HG03354 (cell line): ENCODE results near the gene MEG3.

Experiments
- ATAC-seq: cut with Tn5 transposase; IDR thresholded peaks from one replicate; pipeline ENCODE4 v1.9.1; 2021; ENCODE audit warnings: mild to moderate bottlenecking; ENCODE audit not compliant: unreplicated experiment, poor library complexity, severe bottlenecking

Gene MEG3

DNA sequence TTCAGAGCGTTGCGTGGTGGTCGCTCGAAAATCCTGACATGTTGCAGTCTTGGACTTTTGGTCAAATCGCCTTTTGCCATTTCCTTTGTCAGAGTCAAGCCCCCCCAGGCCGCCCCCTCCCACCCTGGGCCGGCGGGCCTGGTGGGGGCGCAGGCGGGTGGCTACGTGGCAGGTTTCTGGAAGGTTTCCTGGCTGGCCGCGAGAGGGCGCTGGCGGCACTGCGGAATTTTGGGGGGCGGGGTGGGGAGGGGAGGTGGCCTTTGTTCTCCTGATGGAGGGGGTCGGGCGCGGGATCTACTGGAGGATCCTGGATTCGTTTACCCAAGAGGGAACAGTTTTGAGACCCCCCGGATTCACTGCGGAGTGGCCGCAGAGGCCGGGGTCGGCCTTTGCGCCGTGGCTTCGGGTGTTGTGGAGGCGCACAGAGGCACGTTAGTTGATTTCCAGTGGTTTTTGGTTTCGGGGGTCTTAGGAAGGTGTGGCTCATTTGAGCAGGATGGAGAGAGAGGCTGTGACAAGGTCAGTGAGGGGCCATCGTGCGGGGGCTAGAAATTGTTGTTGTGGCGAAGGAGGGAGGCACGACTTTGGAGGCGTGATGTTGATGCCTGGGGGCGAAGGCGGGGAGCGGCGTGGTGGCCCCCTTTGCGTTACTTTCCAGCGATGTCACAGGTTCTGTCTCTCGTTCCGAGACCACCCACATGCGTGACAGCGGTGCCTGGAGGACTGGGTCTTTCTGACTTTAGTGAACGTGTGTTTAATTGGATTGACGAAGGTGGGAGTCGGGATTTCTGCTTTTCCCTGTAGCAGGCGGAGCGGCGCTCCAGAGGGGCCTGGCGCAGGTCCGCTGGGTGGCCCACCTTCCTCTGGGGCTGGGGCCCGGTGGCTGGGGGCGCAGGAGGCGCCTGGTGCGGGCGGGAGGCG, 1.4 kb downstream of the MEG3 start:
- no peak for ATAC-seq

GRCh38 chr14:100828031-100828769, 2.3 kb downstream of the MEG3 start:
- ATAC-seq, result no peak

DNA sequence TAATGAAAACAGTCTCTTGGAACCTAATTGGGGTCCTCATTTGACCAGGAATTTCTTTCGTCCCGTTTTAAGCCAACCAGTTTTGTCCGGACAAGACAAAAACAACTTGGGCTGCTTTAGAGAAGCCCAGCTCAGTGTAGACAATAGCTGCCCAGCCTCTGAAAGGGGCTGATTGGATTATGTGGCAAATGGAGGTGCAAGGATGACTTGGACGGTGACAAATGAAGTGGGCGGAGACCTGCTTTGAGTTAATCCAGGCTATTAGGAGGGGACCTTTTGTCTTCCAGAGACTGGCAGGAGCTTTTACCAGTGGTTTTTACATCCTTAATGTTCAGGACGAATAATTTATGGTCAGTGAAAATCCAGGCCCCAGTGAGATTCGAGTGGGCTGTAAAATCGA, 4.8 kb downstream of the MEG3 start:
- no peak for ATAC-seq

- ATAC-seq, result no peak
Observed at GRCh38 chr14:100832311-100832960, 6.5 kb downstream of the MEG3 start.

DNA sequence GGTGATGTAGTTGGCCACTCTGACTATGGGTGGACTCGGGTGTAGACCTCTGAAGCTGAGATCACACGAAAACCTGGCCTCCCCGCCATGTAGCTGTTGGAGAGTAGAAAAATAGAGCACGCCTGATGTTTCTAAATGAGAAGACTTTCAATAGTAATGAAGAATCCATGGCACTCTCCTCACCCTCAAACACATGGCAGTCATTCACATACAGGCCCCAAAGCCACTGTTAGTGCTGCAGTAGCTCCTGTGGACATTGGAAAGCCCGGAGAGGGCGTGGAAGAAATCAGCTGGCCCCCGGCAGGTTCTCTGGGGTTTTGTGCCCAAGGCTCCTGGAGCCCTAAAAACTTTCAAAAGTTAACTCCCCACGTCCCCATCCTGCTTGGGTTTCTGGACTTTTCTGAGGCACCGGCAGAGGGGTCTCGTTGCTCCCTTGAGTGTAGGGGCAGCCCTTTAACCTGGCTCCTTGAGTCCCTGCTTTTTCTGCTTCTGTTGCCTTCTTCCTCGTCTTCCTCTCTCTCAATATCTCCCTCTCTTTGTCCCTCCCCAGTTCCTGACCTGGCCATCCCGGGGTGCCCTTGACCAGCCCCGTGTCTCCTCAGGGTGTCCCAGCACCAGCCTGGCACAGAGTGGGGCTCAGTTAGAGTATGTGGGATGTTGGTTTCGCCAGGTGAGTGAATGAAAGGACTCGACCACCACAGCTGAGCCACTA, 8.3 kb downstream of the MEG3 start:
- no peak for ATAC-seq

DNA sequence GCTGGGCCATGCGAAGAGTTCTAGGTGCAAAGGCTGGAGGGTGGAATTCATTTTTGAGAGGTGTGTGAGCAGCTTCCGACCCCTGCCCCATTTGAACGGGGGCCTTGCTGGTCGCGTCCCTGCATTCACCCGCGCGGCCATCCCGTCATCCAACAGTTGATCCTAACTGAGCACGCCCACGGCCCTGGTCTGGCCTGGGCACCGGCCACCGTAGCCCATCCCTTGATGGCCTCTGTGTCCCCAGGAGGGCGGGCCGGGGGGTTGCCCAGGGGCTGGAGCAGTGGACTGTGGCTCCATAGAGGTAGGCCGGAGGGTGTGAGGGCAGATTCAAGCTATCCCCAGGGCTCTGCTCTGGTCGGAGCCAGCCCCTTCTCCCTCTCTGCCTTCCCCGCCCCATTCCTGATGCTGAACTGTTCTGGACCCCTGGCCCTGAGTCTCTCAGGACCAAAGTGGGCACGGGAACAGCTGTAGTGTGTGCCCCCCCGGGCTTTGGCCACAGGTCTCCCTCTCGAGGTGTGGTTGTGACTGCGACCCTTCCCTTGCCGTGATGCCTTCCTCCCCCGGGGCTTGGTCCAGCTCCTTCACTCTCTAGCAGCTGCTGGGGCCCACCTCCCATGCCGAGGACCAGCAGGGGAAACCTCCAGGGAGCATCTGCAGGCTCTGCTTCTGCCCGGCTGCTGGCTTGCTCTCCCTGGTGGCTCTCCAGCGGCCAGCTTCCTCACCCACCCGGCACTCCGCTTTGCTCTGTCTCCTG, 9.1 kb downstream of the MEG3 start:
- ATAC-seq, result no peak

DNA sequence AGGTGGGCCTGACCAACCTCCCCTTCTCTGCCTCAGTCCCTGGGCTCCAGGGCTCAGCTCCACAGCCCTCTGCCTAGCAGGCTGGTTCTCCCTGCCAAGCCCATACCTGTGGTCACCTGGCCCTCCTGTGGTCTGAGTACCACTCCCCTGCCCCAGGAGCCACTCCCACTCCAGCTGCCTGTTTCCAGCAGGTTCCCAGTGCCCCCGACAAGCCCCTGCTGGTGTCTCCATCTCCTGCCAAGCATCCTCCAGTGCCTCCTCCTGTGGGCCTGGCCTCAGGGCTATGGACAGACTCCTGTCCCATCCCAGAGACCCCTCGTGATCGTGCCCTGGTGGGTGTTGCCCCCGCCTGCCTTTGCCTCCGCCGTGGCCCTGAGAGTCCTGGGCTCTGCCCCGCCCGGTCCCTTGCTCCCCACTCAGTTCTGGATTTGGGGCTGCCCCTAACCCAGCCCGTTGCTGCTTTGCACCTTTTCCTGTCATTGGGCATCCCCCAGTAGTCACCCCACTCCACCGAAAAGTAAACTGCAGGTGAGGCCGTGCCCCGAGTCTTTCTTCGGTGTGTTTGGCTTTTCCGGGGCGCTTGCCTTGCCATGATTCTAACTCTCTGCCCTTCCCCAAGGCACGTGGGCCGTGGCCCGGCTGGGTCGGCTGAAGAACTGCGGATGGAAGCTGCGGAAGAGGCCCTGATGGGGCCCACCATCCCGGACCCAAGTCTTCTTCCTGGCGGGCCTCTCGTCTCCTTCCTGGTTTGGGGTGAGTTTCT, 9.8 kb downstream of the MEG3 start:
- no peak for ATAC-seq

DNA sequence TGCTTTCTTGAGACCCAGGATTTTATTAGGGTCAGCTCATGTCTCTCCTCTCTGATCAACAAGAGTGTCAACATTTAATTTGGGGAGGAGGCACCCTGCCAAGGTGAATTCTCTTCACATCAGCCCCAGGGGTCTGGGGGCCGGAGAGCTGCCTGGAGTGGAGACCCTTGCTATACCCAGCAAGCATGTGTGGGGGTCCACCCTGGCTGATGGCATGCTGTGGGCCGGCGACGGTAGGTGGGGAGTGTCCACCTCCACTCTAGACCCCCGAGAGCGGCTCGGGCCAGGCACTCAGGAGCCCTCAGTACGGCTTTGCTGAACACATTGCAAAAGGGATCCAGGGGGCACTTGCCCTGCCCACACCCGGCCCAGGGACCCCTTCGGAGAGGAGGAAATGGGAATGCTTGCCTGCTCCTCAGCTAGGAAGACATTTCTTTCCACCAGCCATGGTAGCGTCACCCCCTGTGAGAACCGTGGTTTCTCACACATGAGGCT, 10.4 kb downstream of the MEG3 start:
- ATAC-seq, result no peak

DNA sequence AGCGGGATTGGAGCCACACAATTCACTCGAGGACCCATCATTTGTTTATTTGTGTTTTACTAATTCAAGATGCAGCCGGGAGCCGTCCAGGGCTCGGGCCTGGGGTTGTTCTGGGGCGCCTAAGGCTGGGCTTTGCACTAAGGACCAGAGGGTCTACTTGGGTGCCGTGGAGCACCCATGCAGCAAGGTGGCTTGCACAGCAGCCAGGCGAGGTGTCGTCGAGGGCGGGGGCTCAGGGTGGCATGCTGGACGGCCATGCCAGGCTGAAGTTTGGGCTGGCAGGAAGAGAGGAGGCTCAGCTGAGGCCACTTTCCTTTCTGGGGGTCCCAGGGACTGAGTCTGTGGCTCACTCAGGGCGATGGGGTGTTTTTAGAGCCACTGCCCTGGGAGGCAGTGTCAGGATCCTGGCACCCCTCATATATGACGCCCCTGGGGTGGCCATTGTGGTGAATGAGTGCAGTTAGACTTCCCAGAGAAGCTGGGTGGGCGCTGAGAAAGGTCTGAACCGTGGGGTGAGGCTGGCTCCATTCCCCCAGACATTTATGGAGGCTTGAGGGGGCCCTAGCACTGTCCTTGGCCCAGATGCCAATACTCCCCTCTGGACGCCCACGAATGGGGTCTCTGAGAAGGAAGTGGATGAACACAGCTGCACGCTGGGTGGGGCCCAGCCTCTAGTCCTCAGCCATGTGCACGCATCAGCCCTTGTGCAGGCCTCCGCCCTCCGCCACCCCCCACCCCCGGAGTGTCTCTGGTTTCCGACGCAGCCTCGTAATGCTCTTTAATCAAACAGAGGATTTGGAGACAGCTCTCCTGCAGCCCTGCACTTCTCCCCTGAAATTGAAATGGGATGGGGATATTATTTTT, 11.3 kb downstream of the MEG3 start:
- no peak for ATAC-seq

DNA sequence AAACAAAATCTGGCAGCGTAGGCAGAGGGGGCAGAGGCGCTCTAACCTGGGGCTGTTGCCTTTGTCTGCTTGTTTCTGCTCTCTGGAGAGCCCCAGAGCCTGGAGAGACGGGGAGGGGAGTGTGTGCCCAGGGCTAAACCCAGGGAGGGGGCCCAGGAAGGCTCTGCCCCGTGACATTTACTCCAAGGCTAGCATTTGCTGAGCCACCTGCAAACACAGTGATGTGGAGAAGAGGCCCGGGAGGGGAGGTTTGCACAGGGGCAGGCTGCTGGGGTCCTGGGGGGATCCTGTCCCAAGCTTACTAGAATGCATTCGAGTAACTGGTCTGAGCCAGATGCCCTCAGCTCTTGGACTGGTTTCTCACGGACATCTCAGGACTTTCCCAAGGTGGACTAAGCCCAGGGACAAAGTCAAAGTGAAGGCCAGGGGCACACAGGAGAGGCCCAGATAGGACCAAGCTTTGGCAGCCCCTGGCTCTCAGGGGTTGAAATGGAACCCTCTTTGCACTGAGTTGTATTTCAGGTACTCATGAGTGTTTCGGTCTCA, 12.0 kb downstream of the MEG3 start:
- no peak for ATAC-seq

- no peak for ATAC-seq
Observed at GRCh38 chr14:100838493-100839314, 12.8 kb downstream of the MEG3 start.

DNA sequence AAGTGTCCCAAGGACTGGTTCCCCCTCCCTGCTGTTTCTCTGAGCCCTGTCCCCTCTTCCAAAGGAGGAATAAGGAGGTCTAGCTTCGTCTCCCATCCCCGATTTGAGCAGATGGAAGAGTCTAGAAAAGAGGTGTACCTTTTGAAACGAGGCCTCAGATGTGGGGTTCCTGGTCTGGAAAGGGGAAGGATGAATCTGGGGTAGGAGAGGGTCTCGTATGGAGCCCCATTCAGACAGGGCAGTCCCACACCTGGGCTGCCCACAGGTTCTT, 13.3 kb downstream of the MEG3 start:
- ATAC-seq, result no peak

GRCh38 chr14:100839681-100840111, 13.8 kb downstream of the MEG3 start:
- ATAC-seq, result no peak

DNA sequence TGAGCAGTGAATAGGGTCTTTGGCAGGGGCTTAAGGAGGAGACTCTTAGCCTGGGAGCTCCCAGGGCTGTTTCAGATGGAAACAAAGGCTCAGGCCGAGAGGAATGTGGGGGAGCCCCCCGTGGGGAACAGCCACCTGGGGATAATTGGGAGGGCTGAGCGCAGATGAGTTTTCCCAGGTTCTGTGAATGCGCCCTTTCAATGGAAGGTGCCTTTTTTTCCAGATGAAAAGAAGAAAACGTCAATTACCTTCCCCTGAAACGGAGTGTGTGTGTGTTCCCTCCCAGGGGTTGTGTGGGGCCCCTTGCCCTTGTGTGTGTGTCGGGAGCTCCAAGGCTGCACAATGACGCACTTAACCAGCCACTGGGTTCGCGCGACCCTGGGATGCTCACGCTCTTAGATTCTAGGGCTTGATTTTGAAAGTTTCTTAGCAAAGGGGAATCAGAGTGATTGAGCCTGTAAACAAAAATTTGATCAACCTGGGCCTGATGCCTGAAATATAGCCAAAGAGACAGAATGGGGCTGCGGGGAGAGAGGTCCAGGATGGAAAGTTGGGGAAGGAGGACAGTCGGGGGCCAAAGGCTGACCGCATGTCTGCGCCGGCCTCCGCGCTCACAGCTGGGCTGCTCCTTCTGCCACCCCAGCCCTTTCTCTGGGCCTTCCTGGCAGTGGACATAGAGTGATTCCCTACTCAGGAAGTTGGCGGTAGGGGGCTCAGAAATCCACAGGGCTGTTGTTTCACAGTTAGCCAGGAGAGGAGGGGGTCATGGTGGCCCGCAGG, 14.6 kb downstream of the MEG3 start:
- no peak for ATAC-seq

DNA sequence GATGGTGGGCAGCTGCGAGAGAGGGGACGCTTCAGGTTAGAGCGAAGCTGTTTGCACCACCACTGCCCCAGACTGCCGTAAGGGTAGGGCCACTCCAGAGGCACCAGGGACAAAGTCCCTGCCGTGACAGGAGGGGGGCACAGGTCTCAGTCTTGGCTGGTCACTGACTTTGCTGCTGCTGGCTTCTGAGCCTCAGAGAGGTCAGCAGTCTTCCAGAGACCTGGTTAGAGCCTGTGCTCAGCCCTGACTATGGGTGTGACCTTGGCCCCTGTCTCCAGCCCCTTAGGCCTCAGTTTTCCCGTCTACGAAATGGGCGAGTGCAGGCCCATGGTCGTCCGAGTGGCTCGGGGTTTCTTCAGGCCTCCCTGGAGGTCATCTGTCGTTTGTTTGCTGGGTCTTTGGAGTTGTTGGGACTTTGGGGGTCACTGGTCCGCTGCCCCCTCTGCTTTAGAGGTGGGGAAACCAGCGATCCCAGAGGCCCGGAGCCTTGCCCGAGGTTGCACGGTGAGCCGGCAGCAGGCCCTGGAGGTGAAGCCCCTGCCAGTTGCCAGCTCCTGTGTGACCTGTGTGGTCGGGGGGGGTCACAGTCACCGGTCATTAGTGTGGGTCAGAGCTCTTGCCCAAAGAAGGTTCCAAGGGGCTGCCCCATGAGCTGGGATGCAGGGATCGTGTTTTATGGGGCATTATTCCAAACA, 15.3 kb downstream of the MEG3 start:
- no peak for ATAC-seq
